HCT116 (cell line): Measurements from ENCODE around the gene GIT1. TPM values are rescaled to one million over a fixed set of nuclear protein-coding genes. Genes with fewer than 3 reads are reported as not detected.

Experiments used
- total RNA-seq: library from RNA; stranded (reverse); gene quantifications from one replicate; pipeline ENCODE4 v1.2.1, GENCODE V29; 2021; ENCODE audit not compliant: unreplicated experiment

GIT1 gene
- total RNA-seq, 1 experiment from 2014 or later, result 76.5 TPM

Other genes starting within 250 kb of the GIT1 start
- gene TAOK1, start 199.3 kb downstream of the GIT1 start, total RNA-seq, result 56.3 TPM
- 8.2 TPM for gene ABHD15, start 22.6 kb downstream of the GIT1 start, total RNA-seq
- gene TP53I13, start 20.9 kb downstream of the GIT1 start, total RNA-seq, result 33.3 TPM
- gene ANKRD13B, start 3.5 kb upstream of the GIT1 start, total RNA-seq, result 27.4 TPM
- 8.7 TPM for gene CORO6, start 33.3 kb upstream of the GIT1 start, total RNA-seq